Renal cortical epithelial cell (primary cell): ENCODE results near the gene KDM4C. TPM values are rescaled to one million over a fixed set of nuclear protein-coding genes. Genes with fewer than 3 reads are reported as not detected.

ENCODE experiments used
- DNase-seq: peaks from one replicate; pipeline ENCODE4 v3.0.0-alpha.2; 2011; ENCODE audit warnings: low read depth
- total RNA-seq: library from RNA; depleted of rRNA; stranded (reverse); fragments of >200 nt; gene quantifications from 2 replicates; pipeline ENCODE4 v1.2.3, GENCODE V29; 2014

KDM4C gene
- total RNA-seq, 1 donor from 2014 or later = 52.4 TPM

DNA sequence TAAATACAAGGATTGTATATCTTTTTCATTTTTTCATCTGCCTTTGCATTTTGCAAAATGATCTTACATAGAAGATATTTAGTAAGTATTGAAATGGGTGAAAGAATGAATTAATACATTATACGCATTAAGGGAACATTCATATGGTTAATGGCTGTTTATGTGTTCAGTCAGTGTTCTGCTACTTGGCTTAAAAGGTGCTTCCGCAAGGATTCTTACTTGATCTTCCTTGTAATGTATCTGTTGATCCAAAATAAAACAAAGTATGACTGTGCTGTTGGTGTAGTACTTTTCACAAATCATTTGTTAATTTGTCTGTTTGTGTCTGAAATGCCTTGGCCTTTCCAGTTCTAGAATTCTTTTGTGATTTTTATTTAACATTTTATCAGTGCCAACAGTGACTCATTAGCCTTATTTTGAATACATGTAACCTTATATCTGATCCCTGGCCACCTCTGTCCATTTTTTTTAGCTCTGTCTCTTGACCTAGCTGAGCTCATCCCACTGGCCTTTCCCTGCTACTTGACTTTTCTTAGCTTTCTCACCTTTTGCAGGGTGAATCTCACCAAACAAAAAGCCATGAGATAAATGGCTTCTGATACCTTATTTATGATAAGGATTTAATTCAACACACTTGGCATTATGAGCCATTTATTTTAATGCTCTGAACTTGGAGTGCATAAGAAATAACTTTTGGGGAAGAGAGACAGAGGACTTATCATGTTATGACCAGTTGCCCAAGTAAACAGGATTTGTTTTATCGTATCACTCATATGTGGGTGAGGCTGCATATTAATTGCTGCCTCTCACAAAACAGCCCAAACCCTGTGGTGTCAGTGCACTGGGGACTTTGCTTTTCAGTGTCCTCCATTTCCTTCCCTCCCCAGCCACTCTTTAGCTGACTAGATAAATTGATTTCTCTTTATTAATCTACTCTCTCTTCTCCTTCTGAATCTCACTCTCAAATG lies 340.3 kb downstream of the KDM4C start:
- no peak for DNase-seq

- no peak for DNase-seq
Measured at GRCh38 chr9:7103367-7103766, 345.6 kb downstream of the KDM4C start.

DNA sequence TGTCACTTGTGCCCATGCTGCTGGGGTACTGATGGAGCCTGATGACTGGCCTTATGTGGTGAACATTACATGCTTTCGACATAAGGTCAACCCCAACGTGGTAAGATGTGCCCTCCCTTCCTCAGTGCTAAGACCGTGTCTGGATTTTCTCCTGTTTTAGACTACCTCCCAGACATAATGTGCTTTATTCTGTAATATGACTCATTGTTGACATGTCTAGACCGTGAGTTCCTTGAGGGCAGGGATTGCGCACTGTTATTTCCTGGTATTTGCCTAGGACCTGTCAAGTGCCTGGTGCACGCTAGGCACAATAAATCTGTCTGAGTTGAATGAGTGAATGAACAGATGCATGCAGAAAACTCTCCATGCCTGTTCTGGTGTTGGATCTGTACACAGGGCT lies 346.0 kb downstream of the KDM4C start:
- DNase-seq = peak; percentile 22

GRCh38 chr9:7104625-7105024 lies 346.9 kb downstream of the KDM4C start:
- DNase-seq = no peak

DNA sequence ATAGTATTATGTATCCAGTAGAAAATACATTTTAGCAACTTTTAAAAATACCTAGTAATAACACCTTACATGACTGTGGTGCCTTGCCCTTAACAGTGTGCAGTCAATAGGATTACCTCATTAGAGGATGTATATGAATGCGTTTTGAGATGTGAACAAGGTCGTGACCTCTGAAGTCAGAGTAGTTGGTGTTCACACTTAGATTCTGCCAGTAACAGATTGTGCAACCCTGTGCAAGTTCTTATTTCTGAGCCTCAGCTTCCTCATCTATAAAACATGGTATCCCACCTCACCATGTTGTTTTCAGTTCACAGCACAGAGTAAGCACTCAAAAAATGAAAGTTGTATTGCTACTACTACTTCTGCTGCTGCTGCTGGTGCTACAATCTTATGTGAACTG lies 347.3 kb downstream of the KDM4C start:
- no peak for DNase-seq

GRCh38 chr9:7108936-7109335 lies 351.2 kb downstream of the KDM4C start:
- no peak for DNase-seq

DNA sequence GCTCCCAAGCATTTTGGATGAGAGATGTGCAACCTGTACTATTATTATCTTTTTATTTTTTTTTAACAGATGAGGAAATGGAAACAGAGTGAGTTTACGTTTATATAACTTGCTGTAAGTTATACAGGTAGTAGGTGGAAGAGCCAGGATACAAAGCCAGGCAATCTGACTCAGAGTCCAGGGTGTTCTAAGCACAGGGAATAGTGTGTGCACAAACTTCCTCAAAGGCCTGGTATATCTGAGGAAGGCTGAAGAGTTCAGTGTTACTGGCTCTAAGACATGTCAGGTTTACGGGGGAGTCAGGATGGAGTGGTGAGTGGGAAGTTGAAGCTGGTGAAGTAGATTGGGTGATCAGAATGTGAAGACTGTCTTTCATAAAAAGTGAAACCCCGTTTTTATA lies 353.6 kb downstream of the KDM4C start:
- DNase-seq = no peak

DNA sequence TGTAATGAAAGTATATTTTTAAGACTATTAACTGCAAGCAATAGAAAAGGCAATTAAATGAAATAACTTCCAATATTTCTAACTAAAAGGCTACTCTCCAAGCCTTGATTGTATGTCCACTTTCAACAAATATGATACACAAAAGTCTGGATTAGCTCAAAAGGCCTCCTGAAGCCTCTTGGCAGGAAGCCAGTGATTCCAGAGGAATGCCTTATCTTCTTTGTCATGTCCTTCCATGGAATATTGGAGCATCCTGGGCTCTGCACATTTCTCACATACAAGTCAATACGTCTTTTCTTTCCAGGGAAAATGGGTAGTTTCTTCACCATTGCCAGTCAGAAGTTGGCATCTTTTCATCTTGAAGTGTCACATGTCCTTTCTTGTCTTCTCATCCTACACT lies 357.8 kb downstream of the KDM4C start:
- no peak for DNase-seq

- peak; percentile 34 for DNase-seq
Measured at GRCh38 chr9:7117676-7118561, 360.1 kb downstream of the KDM4C start.

DNA sequence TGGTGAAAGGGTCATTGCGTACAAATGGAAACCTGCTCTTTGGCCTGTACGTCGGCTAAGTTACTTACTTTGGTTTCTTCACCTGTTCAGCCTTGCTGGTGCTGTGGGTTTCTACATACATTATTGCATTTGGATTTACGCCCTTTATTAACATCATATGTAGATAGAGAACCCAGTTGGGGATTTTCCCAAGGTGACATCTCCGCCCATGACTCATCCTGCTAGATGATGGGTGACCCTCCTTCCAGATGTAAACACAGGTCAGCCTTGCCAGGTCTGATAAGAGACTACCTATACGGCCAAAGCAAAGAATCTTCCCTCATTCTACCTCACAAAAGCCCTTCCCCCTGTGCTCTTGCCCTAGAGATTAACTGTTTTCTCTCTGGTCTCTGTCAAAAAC lies 360.9 kb downstream of the KDM4C start:
- no peak for DNase-seq

GRCh38 chr9:7119612-7120011 lies 361.8 kb downstream of the KDM4C start:
- no peak for DNase-seq

DNA sequence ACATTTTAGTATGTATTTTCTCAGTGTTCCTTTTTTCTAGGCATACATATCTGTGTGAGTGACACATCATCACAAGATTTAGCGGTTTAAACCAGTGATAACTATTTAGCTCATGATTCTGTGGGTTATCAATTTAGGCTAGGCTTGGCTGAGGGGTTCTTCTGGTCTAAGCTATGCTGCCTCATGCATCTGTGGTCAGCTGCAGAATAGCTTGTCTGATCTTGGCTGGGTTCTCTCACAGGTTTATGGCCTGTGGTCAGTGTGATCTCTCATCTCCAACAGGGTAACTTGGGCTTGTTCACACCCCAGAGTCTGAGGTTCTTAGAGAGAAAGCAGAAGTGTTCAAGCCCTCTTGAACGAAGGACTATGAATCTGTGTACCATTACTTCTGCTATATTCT lies 363.3 kb downstream of the KDM4C start:
- DNase-seq = peak; percentile 50

- DNase-seq = peak; percentile 39
Measured at GRCh38 chr9:7121664-7122063, 363.9 kb downstream of the KDM4C start.

DNA sequence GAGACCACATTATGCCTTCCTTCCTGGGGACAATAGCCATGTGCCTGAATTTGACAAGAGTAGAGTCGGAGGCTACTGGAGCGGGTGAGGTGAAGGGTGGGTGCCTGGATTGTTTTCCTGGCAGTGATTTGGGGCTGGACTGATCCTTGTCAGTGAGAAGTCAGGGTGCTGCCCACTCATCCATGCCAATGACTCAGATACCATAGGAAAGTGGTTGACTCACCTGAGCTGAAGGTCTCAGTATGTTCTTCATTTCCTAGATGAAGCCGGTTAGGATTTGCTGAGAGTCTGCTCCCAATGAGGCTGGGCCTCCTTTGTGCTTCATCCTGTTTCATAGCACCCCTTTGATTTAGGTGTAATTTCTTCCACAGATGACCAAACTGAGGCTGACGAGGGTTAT lies 366.0 kb downstream of the KDM4C start:
- DNase-seq = peak; percentile 94

GRCh38 chr9:7125231-7125630 lies 367.5 kb downstream of the KDM4C start:
- DNase-seq = peak; percentile 5

DNA sequence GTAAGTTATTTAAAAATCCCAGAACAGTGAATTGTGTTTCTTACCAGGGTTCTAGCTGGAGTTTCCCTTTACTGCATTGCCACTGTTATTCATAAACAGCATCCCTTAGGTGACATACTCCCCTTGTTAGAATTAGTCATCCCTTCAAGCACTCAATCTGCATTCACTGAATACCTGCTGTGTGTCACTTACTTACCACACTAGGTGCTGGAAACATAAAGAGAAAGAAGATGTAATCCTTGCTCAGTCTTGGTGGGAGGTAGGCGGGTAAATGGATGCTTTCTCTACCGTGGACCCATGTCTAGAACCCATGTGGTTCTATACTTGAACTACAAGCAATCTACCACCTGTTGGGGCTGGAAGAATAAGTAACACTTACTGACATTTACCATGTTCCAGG lies 371.6 kb downstream of the KDM4C start:
- peak; percentile 81 for DNase-seq

GRCh38 chr9:7130266-7130820 lies 372.6 kb downstream of the KDM4C start:
- DNase-seq = peak; percentile 26

DNA sequence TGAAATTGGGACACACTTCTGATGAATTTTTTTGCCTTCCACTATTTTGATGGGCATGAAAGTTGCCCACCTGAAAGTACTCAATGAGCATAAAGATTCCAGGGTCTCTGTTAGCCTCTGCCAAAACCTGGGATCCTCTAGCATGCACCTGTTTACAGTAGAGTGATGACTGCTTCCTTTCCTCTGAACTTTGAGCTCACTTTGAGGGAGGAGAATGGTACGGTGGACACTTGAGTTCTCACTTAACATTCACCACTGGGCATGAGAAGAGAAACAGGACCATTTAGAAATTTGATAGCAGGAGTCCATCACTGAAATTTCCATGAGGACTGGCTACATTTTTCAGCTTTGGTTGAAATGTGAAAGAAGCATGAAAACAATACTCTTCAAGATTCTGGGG lies 374.8 kb downstream of the KDM4C start:
- DNase-seq = no peak

GRCh38 chr9:7135735-7136134 lies 378.0 kb downstream of the KDM4C start:
- no peak for DNase-seq

DNA sequence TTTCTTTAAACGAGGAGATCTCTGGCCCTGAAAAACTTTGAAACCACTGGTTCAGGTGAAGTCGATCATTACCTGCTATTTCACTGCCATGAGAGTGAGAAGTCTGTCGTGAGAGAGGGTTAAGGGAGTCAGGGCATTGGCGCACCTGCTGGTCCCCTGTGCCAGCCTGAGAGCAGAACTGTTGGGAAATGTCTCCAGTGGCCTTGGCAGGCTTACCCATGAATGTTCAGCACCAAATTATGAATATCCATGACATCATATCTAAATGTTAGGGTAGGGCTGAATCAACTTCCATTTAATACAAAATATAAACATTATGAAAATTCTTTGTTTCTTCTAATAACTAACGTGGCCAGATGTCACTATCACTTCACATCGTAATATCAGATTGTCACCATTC lies 379.3 kb downstream of the KDM4C start:
- no peak for DNase-seq

- DNase-seq = no peak
Measured at GRCh38 chr9:7137571-7137970, 379.8 kb downstream of the KDM4C start.

- peak; percentile 9 for DNase-seq
Measured at GRCh38 chr9:7139886-7140285, 382.1 kb downstream of the KDM4C start.
